ENCODE measurements around the gene CHCHD1. TPM values are rescaled to one million over a fixed set of nuclear protein-coding genes. Genes with fewer than 3 reads are reported as not detected.
"Not testable (repeated sequence)": the region's sequence is repeated elsewhere in the genome, so short reads cannot be mapped to it uniquely, and the experiment has no call there.

Gene CHCHD1
- polyA plus RNA-seq, 2 donors: 53.5 to 63.5 TPM

DNA sequence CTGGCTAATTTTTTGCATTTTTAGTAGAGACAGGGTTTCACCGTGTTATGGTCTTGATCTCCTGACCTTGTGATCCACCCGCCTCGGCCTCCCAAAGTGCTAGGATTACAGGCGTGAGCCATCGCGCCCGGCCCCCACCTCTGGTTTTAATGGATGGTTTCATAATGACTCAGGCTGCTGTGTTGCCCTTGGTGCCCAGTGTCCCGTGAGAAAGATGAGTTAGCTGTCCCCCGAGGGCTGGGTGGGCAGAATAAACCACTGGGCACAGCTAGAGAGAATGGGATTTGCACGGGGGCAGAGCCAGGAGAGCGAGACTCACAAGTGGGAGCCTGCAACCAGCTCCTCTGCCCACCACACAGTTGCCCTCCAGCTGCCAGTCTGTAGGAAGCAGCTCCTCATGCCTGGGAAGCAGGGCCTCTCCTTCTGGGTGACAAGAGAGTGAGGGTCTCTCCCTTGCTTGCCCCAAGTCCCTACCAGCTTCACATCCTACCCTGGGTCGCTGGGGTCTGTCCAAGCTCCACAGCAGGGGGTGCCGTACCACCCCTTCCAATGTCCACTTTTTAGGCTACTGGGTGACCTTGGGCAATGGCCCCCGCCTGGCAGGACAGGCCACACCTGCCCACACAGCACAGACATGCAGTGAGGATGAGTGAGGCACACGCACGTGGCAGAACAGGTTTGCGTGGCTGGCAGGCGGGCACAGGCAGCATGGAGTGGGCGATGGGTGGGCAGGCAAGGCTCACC is 45.7 kb downstream of the CHCHD1 start:
- H3K27ac ChIP-seq (ENCODE audit: low read depth in 2 of 2, low read length in 1 of 2): no peak overlapping the region
- peaks cover 8 to 20% of the 10 kb centered on the region in 2 donors for H3K36me3 ChIP-seq (ENCODE audit: control insufficient read depth in 2 of 2, insufficient read depth in 2 of 2, low read length in 1 of 2)
- peaks cover 0 to 7% of the 10 kb centered on the region in 2 donors for H3K4me1 ChIP-seq (ENCODE audit: control insufficient read depth in 2 of 2, insufficient read depth in 2 of 2, low read length in 1 of 2)
- no peak overlapping the region for H3K4me3 ChIP-seq (ENCODE audit: low read depth in 1 of 2, low read length in 2 of 2)
- WGBS, 2 donors: 66 to 82% methylated on average over 19 of the region's 19 CpGs
- H3K9me3 ChIP-seq (ENCODE audit: control insufficient read depth in 2 of 2, insufficient read depth in 1 of 2, low read depth in 1 of 2, low read length in 1 of 2): no peaks in the 10 kb centered on the region
- H3K27me3 ChIP-seq (ENCODE audit: control insufficient read depth in 1 of 2, insufficient read depth in 2 of 2, low read length in 2 of 2): no peaks in the 10 kb centered on the region

GRCh38 chr10:73828161-73828560 is 46.3 kb downstream of the CHCHD1 start:
- 84 to 93% methylated on average over 6 of the region's 6 CpGs for WGBS, 2 donors
- H3K9me3 ChIP-seq (ENCODE audit: control insufficient read depth in 2 of 2, insufficient read depth in 1 of 2, low read depth in 1 of 2, low read length in 1 of 2): no peaks in the 10 kb centered on the region
- H3K4me3 ChIP-seq (ENCODE audit: low read depth in 1 of 2, low read length in 2 of 2): no peak overlapping the region
- H3K36me3 ChIP-seq (ENCODE audit: control insufficient read depth in 2 of 2, insufficient read depth in 2 of 2, low read length in 1 of 2): peaks cover 8 to 20% of the 10 kb centered on the region in 2 donors
- peaks cover 0 to 7% of the 10 kb centered on the region in 2 donors for H3K4me1 ChIP-seq (ENCODE audit: control insufficient read depth in 2 of 2, insufficient read depth in 2 of 2, low read length in 1 of 2)
- H3K27ac ChIP-seq (ENCODE audit: low read depth in 2 of 2, low read length in 1 of 2): no peak overlapping the region
- H3K27me3 ChIP-seq (ENCODE audit: control insufficient read depth in 1 of 2, insufficient read depth in 2 of 2, low read length in 2 of 2): no peaks in the 10 kb centered on the region

GRCh38 chr10:73829090-73829489 is 47.2 kb downstream of the CHCHD1 start:
- not testable (repeated sequence) for H3K27me3 ChIP-seq (ENCODE audit: control insufficient read depth in 1 of 2, insufficient read depth in 2 of 2, low read length in 2 of 2); H3K9me3 ChIP-seq (ENCODE audit: control insufficient read depth in 2 of 2, insufficient read depth in 1 of 2, low read depth in 1 of 2, low read length in 1 of 2); H3K4me3 ChIP-seq (ENCODE audit: low read depth in 1 of 2, low read length in 2 of 2); H3K27ac ChIP-seq (ENCODE audit: low read depth in 2 of 2, low read length in 1 of 2); H3K4me1 ChIP-seq (ENCODE audit: control insufficient read depth in 2 of 2, insufficient read depth in 2 of 2, low read length in 1 of 2)
- H3K36me3 ChIP-seq (ENCODE audit: control insufficient read depth in 2 of 2, insufficient read depth in 2 of 2, low read length in 1 of 2): peaks cover 3 to 20% of the 10 kb centered on the region in 2 donors
- WGBS, 2 donors: 91% methylated on average over 7 of the region's 7 CpGs

Other genes with a start within 250 kb of the CHCHD1 start
- 10 to 100 TPM; 16.8 to 23.7 TPM for gene USP54, start 190.7 kb upstream of the CHCHD1 start, polyA plus RNA-seq
- 1 to 10 TPM in 1 of 2 donors, under 1 TPM in 1; 0.89 to 3.1 TPM for gene MYOZ1, start 140.6 kb upstream of the CHCHD1 start, polyA plus RNA-seq
- 10 to 100 TPM in 1 of 2 donors, 1 to 10 TPM in 1; 1.9 to 10.9 TPM for gene SYNPO2L, start 126.0 kb upstream of the CHCHD1 start, polyA plus RNA-seq
- gene AGAP5, start 83.9 kb upstream of the CHCHD1 start, polyA plus RNA-seq: 1 to 10 TPM; 2.6 to 7.5 TPM
- gene SEC24C, start 37.7 kb upstream of the CHCHD1 start, polyA plus RNA-seq: 10 to 100 TPM; 38.8 to 46.8 TPM
- 100 to 1,000 TPM; 109 to 156 TPM for gene ZSWIM8, start 3.6 kb downstream of the CHCHD1 start, polyA plus RNA-seq
- gene NDST2, start 29.6 kb downstream of the CHCHD1 start, polyA plus RNA-seq: 10 to 100 TPM; 13.5 to 14.9 TPM
- gene CAMK2G, start 92.5 kb downstream of the CHCHD1 start, polyA plus RNA-seq: 10 to 100 TPM; 16.1 to 25.3 TPM
- 10 to 100 TPM in 1 of 2 donors, 1 to 10 TPM in 1; 7.0 to 13.7 TPM for gene PLAU, start 129.1 kb downstream of the CHCHD1 start, polyA plus RNA-seq
- 10 to 100 TPM; 25.0 to 41.4 TPM for gene VCL, start 216.1 kb downstream of the CHCHD1 start, polyA plus RNA-seq

Measured in esophagus (tissue), 2 donors.